Measurements from ENCODE around the gene CHN2. TPM values are rescaled to one million over a fixed set of nuclear protein-coding genes. Genes with fewer than 3 reads are reported as not detected.

Gene CHN2
- total and polyA plus RNA-seq, 8 donors = 2.8 to 8.9 (median 4.3) TPM

GRCh38 chr7:29490094-29490607 lies 295.6 kb downstream of the CHN2 start:
- DNase-seq (no peak), ATAC-seq (no peak)
- no peak for TF ChIP-seq CTCF (IDR thresholded peaks at IDR 0.05)
- Histone ChIP-seq H3K27me3 (peaks cover 0 to 7% of the 10 kb centered on the region in 2 donors), H3K4me3 (no peak overlapping the region), H3K36me3 (no peaks in the 10 kb centered on the region), H3K4me1 (no peaks in the 10 kb centered on the region), H3K27ac (no peak overlapping the region), H3K9me3 (no peaks in the 10 kb centered on the region)
- intact Hi-C loops (cut with DNase I) = no loop called here

- H3K36me3 ChIP-seq = no peaks in the 10 kb centered on the region
- DNase-seq = no peak
- H3K4me1 ChIP-seq = no peaks in the 10 kb centered on the region
- ATAC-seq = no peak
- H3K27me3 ChIP-seq = no peaks in the 10 kb centered on the region
- H3K9me3 ChIP-seq = no peaks in the 10 kb centered on the region
- intact Hi-C loops (cut with DNase I) = no loop called here
- H3K4me3 ChIP-seq = no peak overlapping the region
- TF ChIP-seq CTCF (IDR thresholded peaks at IDR 0.05) = no peak
- H3K27ac ChIP-seq = no peak overlapping the region
Observed at GRCh38 chr7:29494350-29494749, 299.8 kb downstream of the CHN2 start.

- DNase-seq (no peak), ATAC-seq (no peak)
- intact Hi-C loops (cut with DNase I) = no loop called here
- no peak overlapping the region for H3K4me3 ChIP-seq
- H3K9me3 ChIP-seq = no peaks in the 10 kb centered on the region
- TF ChIP-seq CTCF (IDR thresholded peaks at IDR 0.05) = no peak
- H3K36me3 ChIP-seq = no peaks in the 10 kb centered on the region
- H3K27me3 ChIP-seq = no peaks in the 10 kb centered on the region
- H3K4me1 ChIP-seq = no peaks in the 10 kb centered on the region
- H3K27ac ChIP-seq = no peak overlapping the region
Observed at GRCh38 chr7:29495653-29496052, 301.1 kb downstream of the CHN2 start.

- ATAC-seq (no peak), DNase-seq (no peak)
- no peaks in the 10 kb centered on the region for H3K9me3 ChIP-seq
- TF ChIP-seq CTCF (IDR thresholded peaks at IDR 0.05) = no peak
- H3K36me3 ChIP-seq = no peaks in the 10 kb centered on the region
- no peaks in the 10 kb centered on the region for H3K4me1 ChIP-seq
- intact Hi-C loops (cut with DNase I) = no loop called here
- no peak overlapping the region for H3K4me3 ChIP-seq
- no peaks in the 10 kb centered on the region for H3K27me3 ChIP-seq
- no peak overlapping the region for H3K27ac ChIP-seq
Observed at GRCh38 chr7:29496355-29497020, 301.9 kb downstream of the CHN2 start.

GRCh38 chr7:29499932-29500331 lies 305.4 kb downstream of the CHN2 start:
- no peaks in the 10 kb centered on the region for H3K9me3 ChIP-seq
- no peaks in the 10 kb centered on the region for H3K4me1 ChIP-seq
- DNase-seq (no peak), ATAC-seq (no peak)
- H3K4me3 ChIP-seq = no peak overlapping the region
- no peak for TF ChIP-seq CTCF (IDR thresholded peaks at IDR 0.05)
- no peak overlapping the region for H3K27ac ChIP-seq
- H3K27me3 ChIP-seq = no peaks in the 10 kb centered on the region
- H3K36me3 ChIP-seq = no peaks in the 10 kb centered on the region
- intact Hi-C loops (cut with DNase I) = no loop called here
